Activated CD4-positive, CD25-positive, alpha-beta regulatory T cell (primary cell): ENCODE measurements around the gene NRXN2.

Source experiments
- DNase-seq, 4 experiments: peaks; one replicate each; lab custom pipeline; 2025; lab: John Stamatoyannopoulos, UW

The NRXN2 gene

DNA sequence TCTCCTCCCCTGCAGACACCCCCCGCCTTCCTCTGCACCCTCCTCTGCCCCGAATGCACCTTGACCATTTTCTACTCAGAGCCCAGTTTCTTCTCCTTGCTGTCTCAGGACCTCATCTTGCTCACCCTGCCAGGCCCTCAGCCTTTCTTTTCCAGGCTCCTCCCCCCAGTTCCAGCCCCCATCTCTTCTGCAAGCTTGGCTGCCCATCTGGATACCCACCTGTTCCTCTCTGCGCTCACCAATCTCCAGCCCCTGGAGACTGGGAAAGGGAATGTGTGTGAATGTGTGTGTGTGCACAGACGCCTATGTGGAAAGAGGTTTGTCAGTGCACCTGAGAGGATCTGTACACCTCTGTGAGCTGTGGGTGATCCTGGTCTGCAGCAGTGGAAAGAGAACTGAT is 95.6 kb downstream of the NRXN2 start:
- DNase-seq = no peak

DNA sequence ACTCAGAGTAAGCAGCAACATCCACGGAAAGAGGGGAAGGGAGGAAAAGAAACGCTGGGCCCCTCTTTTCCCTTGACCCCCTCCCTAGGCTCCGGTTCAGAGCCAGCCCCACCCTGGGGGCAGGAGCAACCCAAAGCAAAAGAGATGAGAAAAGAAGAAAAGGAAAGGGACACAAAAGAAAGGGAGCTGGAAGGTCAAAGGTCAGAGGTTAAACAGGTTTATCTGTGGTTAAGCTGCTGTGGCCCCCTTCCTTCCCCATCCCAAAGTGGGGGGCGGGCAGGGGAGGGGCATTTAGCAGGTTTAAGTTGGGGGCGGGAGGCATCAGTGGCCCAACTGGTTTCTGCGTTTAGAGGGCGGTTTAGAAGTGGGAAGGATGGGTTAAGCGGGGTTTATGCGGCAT is 96.4 kb downstream of the NRXN2 start:
- DNase-seq = no peak

DNA sequence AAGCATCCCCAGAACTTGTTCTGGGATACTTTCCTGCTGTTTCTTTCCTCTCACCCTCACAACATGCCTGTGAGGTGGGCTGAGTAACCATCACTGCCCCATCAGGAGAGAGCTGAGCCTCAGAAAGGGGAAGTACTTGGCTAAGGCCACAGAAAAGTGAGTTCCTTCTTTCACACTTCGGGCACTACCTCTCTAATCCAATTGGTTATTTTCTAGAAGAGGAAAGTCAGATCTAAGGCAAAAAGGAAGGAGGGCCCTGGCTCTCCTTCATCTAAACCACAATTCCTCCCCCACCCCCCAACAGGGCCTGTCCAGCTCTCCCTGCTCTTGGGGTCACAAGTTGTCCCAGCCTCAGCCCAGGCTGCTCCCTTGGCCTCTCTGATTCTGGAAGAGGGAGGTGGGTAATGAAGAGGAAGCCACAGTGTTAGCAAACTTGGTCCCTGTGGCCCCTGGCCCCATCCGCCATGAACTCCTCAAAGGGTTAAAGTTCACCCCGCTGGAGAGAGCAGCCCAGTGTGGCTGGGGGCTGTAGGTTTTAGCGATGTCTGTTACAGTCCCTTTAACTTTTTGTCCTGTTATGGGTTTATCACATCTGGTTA is 98.0 kb downstream of the NRXN2 start:
- DNase-seq = no peak

DNA sequence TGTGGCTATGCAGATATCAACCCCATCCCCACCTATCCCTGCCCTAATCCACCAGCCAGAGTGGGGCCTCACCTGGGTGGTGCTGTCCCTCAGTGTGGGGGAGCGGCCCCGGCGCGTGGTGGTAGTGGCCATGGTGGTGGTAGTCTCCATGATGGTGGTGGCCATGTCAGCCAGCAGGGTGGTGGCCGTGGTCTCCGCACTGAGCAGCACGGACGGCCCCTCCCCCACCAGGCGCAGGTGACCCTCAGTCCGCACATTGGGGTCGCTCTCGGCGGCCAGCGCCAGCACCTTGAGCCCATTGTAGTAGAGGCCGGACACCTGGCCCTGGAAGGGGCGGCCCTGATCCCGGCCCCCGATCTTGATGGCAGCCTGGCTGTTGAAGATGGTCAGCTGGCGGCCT is 100.3 kb downstream of the NRXN2 start:
- DNase-seq = no peak

DNA sequence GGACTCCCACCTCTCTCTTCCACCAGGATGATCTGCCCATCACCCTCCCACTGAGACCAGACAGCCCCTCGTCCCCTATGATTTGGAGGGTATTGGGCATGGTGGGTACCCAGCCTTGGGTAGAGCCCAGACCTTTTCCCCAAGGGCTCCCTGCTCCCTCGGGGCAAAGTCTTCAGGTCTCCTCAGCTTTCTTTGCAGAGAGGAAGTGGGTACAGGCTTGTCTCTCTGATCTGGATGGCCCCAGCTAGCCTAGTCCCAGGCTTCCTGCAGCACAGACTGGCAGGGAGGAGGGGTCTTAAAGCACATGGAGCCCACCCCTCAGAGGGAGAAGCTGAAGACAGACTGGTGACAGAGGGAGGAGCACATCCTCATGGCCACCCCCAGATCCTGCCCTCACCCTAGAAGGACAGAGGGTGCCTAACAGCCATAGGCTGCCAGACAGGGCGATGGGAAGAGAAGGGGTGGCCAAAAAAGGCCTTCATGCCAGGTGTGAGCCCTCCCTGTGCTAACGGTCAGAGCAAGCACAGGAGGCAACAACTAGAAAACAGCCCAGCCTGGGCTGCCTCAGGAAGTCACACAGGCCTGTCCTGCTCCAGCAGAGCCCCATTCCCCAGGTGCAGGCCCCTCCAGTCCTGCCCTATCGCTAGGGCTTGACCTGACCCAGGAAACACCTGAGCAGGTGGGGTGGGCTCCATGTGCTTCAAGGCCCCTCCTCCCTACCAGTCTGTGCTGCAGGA is 101.5 kb downstream of the NRXN2 start:
- no peak for DNase-seq

DNA sequence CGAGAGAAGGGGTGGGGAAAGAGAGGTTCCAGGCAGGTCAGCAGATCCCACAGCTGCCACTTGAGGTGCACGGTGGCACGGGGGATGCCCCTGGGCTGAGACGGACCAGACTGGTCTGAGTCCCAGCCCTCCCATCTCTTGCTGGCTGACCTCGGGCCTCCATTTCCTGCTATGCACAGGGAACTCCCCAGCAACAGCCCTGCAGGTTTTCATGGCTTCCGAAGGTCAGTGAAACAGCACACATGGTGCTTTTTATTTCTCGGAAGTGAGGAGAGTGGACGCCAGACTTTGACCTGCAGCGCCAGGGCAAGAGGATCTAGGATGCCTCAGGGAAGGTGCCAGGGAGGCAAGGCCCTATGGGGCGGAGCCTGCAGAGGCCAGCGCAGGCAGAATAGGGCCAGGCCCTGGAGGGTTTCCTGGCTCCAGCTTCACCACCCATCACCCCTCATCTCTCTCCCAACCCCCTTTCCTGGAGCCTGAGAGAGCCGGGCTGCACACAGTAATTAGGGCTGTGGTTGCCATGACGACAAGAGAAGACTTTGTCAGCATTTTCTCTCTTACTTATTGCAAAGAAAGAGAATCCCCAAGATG is 102.5 kb downstream of the NRXN2 start:
- DNase-seq = no peak

DNA sequence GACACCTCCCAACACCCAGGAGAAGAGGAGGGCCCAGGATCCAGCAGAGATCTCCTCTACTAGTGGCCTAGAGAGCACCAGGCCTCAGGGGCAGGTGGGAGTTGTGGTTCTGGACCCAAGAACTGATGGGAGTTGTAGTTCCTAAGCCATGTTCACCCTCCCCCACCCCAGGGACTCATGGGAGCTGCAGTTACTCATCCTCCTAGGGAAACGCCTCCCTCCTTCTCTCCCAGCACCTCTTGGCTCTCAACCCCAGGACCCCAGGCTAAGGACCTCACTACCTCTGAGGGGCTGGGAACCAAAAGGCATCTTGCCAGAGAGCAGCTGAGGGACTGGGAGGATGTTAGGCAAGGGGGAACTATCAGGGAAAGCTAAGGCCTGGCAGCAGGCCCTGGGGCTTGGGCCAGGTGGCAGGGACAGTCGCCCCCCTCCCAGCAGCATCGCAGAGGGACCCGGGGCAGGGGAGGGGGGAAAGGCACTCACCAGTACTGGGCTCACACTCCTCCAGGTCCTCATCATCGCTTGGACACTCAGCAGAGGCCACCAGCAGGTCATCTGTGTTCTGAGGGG is 103.1 kb downstream of the NRXN2 start:
- no peak for DNase-seq

DNA sequence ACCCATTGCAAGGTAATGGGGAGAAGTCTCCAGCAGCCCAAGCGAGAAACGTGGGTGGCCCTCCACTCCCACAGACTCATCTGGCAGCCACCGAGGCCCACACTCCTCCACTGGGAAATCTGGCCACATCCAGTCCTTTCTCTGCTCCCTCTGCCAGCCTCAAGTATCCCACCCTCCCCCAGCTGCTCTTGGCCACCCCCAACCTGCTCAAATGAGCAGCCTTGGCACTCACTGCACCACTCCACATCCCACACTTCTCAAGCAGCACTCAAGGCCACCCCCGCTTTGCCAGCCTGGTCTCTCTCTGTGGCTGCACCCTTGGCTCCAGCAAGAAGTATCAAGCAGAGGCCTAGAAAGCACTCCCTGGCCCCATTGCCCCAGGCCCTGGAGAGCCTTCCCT is 103.8 kb downstream of the NRXN2 start:
- no peak for DNase-seq

DNA sequence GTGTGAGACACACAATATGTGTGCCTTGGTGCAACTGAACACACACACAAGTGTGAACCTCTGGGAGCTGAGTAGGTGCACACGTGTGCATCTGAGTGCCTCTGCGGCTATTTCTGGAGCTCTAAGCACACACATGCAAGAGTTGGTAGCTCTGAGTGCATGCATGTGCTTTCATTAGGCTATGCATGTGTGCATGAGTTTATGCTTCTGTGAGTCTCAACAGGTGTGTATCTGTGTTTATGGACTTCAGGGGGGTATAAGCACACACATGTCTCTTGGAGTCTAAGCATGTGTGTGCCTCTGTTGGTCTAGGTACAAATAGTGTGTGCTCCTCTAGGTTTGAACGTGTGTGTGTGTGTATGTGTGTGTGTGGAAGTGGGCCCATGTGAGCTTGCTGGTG is 106.2 kb downstream of the NRXN2 start:
- DNase-seq = no peak

DNA sequence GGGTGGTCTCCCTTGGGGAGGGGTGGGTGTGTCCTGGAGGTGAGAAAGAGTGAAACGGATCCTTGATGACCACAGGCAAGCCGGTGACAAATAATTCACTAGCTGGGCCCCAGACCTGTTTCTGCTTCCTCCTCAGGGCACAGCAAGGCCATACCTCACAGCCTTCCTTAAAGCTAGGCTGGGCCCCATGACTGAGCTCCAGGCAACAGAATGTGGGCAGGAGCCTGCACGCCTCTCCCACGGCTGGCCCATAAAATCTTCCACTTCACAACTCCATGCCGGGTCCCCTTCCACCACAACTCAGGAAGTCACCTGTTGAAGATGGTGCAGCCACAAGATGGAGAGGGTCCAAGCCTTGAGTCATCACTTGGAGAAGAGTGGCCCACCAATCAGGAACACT is 108.1 kb downstream of the NRXN2 start:
- no peak for DNase-seq

DNA sequence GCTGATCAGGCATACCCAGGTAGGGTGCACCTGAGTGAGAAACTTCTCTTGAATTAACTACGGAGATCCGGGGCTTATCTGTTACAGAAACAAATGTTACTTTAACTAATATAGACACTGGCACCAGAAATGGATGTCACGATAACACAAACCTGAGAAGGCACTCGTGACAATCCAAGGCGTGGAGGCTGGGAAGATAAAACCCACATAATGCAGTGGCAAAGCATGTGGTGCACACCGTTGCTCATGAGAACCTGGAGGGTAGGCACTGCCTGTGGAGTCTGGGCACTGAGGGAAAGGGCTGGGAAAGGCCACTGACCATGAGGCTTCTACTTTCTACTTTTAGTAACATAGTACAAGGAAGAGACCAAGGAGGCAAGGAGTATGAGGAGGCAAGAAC is 109.3 kb downstream of the NRXN2 start:
- DNase-seq = no peak

DNA sequence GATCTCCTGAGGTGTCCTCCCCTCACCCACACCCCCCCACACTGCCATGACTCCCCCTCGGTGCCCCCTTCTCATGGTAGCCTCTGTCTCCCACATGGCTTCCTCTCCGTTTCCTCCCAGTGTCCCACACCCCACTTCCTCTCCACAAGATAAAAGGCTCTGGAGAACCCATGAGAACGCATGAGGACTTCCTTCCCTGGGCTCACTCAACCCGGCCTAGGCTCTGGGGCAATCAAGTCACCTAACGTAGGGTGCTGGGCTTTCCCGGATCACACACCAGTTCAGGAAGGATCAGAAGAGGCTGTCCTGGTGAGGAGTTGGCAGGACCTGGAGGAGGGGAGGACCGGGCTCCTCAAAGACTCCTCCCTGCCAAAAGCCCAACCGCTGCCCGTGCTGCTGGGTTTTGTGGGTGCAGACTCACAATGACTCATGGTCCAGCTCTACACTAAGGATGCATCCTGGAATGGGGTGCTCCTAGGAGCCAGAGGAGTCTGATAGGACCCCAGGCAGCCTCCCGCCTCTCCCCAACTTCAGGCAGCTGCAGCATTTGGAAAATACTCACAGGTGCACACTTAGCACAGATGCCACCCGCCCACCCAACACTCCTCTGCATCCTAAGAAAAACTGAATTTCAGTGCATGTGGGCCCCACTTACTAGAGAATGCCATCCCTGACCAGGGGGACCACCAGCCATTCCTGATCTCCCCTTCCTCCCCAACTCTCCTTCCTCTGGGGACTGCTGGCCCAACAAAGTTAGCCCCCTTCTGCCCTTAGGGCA is 110.9 kb downstream of the NRXN2 start:
- no peak for DNase-seq

DNA sequence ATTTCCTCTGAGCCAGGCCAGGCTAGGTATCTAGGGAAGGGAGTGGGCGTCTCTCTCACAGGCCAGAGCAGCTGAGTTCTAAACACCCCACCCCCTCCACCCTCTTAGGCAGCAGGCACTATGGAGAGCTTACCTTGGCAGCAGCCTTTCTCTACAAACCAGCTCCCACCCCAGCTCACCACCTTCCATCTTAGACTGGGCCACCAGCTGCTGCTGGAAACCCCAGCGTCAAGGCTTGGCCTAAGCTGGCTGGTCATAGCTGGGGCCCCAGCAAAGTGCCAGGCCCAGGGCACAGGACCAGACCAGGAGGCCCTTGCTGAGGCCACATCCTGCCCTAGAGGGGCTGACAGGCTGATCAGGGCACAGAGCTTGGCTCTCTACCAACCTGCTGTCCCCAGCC is 111.8 kb downstream of the NRXN2 start:
- no peak for DNase-seq

DNA sequence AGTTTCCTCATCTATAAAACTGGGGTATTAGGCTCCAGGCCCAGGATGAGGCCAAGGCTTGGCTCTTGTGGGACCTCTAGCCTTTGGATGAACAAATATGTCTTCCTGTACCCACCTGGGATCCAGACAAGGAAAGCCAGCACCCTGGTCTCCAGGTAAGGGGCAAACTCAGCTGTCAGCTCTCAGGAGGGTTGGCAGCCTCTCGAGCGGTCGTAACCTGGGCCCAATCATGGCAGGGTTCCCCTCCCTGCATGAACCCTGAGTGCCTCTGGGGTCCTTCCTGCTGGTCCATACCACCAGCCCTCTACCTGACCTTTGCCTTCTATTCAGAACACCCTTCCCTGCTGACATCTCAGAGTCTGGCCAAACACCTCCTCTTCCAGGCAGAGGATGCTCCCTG is 112.4 kb downstream of the NRXN2 start:
- no peak for DNase-seq

DNA sequence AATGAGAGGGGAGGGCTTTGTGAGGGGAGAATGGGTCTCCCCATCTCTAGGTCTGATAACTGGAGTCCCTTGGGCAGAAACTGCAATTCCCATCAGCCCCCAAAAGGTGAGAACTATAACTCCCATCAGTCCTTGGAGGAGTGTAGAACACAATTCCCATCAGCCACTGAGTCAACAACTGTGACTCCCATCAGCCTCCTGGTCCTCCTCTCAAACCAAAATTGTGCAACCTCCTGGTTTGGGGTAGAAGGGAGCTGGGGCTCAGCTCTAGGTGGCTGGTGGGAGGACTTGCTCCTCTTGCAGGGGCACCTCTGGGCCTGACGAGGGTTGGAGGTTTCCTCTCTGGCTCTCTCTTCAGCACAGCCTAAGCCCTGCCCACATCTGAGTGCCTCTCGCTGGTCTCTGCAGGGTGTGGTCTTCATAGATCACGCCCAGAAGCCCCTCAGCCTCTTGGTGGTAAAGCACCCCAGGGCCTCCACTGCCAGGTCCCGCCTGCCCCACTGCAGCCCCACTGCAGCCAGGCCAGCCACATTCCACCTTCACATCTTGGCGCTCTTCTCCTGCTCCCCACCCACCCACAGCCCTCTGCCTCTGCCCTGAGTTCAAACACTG is 113.5 kb downstream of the NRXN2 start:
- no peak for DNase-seq

DNA sequence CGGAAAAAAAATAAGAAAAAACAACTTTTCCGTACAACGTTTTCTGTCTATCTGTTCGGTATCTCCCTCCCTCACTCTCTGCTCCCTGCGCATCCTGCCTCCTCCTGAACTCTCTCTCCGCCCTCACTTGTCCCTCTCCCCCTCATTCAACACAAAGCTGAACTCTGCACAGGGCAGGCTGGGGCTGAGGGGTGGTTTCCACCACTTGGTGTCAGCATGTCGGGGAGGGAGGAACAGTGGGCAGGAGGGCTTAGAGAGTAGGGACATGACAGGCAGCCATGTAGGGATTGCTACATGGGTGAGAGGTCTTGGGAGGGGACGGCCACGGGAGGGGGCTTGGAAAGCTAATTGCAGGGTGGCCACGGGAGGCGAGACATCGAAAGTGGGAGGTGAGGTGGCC is 114.4 kb downstream of the NRXN2 start:
- no peak for DNase-seq

DNA sequence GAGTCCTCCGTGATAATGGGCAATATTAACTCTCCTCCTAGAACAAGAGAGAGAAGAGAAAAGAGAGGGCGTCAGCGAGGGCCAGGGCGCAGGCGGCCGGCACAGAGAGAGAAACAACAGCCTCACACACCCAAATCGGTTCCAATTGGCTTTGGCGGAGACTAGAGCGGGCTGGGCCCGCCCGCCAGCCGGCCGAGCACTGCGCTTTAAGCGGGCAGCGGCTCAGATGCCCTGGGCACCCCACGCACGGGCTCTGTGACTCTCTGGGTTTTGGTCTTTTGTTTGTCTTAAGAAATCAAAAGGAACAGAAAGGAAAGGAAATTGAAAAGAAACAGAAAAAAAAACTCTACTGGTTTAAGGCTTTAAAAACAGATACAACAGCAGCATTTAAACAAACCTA is 115.0 kb downstream of the NRXN2 start:
- DNase-seq = no peak

DNA sequence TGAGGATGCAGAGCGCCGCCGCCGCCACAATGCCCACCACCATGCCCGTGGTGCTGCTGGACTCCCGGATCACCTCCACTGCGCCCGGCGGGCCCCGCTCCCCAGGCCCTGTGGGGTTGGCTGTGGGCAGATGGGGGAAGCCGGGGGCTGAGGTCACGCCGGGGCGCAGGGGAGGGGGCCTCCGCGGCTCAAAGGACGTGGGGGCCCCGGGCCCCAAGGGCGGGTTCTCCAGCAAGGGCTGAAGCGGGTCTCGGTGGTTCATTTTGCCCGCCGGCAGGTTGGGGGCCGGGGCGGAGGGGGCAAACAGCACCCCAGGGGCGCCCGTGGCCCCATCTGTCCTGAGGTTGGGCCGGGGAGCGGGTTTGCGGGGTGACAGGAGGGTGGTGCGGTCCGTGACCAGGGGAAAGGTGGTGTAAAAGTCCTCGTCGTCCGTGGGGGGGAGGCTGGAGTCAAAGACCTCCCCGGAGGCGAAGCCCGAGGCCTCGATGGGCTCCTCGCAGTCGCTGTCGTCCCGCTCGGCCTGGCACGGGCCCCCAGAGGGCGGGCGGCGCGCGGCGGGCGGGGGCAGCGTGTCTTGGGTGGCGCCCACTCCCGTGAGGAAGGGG is 115.5 kb downstream of the NRXN2 start:
- no peak for DNase-seq

DNA sequence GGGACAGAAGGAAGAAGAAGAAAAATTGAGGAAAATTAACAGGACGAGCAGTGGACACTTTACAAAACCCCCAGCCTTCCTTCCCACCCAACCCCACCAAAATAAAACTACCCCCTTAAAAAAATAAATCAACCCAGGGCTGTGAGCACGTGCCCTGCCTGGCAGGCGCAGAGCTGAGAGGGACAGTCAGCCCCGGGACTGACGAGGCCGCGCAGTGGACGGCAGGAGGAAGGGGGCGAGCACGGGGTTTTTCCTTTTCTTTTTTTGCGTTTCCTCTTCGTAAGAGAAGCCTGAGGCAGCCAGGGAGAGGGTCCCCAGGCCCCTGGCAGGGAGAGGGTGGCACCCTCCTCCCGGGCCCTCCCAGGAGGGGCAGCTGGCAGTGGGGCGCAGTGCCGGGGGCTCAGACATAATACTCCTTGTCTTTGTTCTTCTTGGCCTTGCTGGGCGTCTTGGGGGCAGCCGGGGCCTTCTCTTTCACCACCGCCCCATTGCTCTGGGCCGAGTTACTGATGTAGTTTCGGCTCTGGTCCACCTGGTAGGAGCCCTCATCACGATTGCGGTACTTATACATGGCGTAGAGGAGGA is 116.1 kb downstream of the NRXN2 start:
- no peak for DNase-seq

DNA sequence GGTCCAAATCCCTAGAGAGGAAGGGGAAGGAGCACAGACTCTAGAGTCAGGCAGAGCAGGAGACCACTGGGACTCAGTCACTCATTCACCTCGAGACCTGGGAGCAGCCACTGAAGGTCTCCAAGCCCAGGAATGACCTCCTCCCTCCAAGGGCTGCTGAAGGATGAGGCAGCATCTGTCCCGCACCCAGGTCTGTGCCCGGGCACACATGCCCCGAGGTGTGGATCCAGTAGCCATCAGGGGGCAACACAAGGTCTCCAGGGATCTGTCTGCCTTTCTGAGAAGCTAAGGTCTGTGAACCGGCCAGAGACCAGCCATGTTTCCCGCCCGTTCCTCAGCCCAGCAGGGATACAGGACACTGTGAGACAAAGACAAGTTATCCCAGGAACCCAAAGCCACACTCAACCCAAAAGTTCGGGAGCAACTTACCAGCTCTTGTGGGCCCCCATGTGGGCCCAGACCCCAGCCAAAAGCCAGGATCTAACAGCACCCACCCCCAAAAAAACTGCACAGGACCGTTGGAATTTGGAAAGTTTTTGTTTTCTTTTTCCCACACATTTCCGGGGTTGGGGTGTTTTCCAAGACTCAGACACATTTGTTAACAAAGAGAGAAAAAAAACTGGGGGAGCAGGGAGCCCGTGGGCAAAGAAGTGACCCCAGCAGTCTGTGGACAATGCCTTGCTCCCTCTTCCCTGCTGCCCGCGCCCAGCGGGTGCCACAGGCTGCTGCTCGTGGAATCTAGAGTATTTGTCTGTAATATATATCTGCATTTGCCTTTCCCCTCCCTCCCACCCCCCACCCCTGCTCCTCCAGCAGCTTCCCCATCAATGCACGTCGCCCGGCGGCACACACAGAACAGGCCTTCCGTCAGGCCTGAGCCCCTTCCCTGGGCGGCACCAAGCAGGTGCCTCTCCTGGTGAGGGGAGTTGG is 117.1 kb downstream of the NRXN2 start:
- DNase-seq = no peak
